Measurements from ENCODE around the gene DHODH. TPM values are rescaled to one million over a fixed set of nuclear protein-coding genes. Genes with fewer than 3 reads are reported as not detected.

Gene DHODH
- total and polyA plus RNA-seq, 7 experiments from 2014 or later, result 4.9 to 15.6 (median 13.5) TPM

DNA sequence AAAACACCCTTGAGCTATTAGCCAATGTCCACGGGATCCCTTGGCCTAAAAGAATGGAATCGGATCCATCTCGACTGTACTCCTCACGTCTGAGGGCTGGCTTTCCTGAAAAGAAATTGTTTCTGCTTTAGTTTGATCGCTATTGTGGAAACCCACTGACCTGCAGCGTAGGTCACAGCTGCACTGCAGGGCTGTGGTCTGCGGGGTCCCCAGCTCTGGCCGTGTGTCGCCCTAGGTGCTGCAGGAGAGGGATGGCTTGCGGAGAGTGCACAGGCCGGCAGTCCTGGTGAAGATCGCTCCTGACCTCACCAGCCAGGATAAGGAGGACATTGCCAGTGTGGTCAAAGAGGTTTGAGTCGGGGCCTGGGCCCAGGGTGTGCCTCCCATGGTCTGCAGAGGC, 13.6 kb downstream of the DHODH start:
- ChIA-PET POLR2A (interaction anchor here (0.6 kb wide), 1 partner anchor 191 kb away, joined by 4 read pairs; no protein-coding TSS in a partner anchor), CTCF (no interaction called here)
- Histone ChIP-seq H3K36me3 (ENCODE audit: control insufficient read depth in 2 of 3, insufficient read depth in 3 of 3, low read length in 3 of 3) (peaks cover 0 to 77% (median 1%) of the 10 kb centered on the region in 3 experiments), H3K27me3 (ENCODE audit: control insufficient read depth in 2 of 2, insufficient read depth in 2 of 2, low read length in 2 of 2) (no peaks in the 10 kb centered on the region), H3K4me1 (ENCODE audit: control insufficient read depth in 2 of 2, insufficient read depth in 2 of 2, low read length in 2 of 2) (no peaks in the 10 kb centered on the region), H3K27ac (ENCODE audit: low read depth, low read length) (no peak overlapping the region), H3K4me3 (ENCODE audit: low read length) (no peak overlapping the region), H3K9me3 (ENCODE audit: control insufficient read depth in 2 of 3, low read length in 3 of 3) (no peaks in the 10 kb centered on the region)
- Mint-ChIP-seq H3K27me3 (no peaks in the 10 kb centered on the region), H3K9me3 (no peaks in the 10 kb centered on the region), H3K4me3 (no peak overlapping the region), H3K4me1 (no peaks in the 10 kb centered on the region), H3K27ac (no peak overlapping the region), H3K36me3 (peaks cover 4 to 44% (median 17%) of the 10 kb centered on the region in 5 donors)
- ATAC-seq, result no peak
- no peak for DNase-seq
- intact Hi-C loops (cut with micrococcal nuclease), result no loop called here

DNA sequence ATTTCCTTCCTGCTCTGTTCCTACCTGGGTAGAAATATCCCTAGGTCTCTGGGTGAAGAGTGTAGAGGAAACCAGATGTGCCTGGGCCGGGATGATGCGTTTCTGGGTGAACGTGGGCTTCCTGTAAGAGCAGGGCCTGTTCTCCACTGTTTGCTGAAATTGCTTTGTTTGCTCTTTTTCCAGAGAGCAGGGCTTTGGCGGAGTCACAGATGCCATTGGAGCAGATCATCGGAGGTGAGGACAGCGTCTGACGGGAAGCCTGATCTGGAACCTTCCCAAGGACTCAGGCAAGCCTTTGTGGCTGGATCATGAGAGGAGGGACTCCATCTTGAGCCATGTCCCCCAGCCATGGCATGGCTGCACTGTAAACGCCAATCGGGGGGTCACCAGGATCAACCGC, 15.4 kb downstream of the DHODH start:
- no peaks in the 10 kb centered on the region for H3K27me3 Mint-ChIP-seq
- H3K4me3 Mint-ChIP-seq, result no peak overlapping the region
- Histone ChIP-seq H3K27me3 (ENCODE audit: control insufficient read depth in 2 of 2, insufficient read depth in 2 of 2, low read length in 2 of 2) (no peaks in the 10 kb centered on the region), H3K27ac (ENCODE audit: low read depth, low read length) (no peak overlapping the region), H3K4me3 (ENCODE audit: low read length) (no peak overlapping the region), H3K36me3 (ENCODE audit: control insufficient read depth in 2 of 3, insufficient read depth in 3 of 3, low read length in 3 of 3) (peaks cover 0 to 67% (median 0%) of the 10 kb centered on the region in 3 experiments), H3K4me1 (ENCODE audit: control insufficient read depth in 2 of 2, insufficient read depth in 2 of 2, low read length in 2 of 2) (no peaks in the 10 kb centered on the region), H3K9me3 (ENCODE audit: control insufficient read depth in 2 of 3, low read length in 3 of 3) (no peaks in the 10 kb centered on the region)
- no peaks in the 10 kb centered on the region for H3K9me3 Mint-ChIP-seq
- ChIA-PET POLR2A (no interaction called here), CTCF (no interaction called here)
- intact Hi-C loops (cut with micrococcal nuclease), result no loop called here
- no peak overlapping the region for H3K27ac Mint-ChIP-seq
- DNase-seq, result no peak
- H3K36me3 Mint-ChIP-seq, result peaks cover 4 to 44% (median 21%) of the 10 kb centered on the region in 5 donors
- H3K4me1 Mint-ChIP-seq, result no peaks in the 10 kb centered on the region
- no peak for ATAC-seq

DNA sequence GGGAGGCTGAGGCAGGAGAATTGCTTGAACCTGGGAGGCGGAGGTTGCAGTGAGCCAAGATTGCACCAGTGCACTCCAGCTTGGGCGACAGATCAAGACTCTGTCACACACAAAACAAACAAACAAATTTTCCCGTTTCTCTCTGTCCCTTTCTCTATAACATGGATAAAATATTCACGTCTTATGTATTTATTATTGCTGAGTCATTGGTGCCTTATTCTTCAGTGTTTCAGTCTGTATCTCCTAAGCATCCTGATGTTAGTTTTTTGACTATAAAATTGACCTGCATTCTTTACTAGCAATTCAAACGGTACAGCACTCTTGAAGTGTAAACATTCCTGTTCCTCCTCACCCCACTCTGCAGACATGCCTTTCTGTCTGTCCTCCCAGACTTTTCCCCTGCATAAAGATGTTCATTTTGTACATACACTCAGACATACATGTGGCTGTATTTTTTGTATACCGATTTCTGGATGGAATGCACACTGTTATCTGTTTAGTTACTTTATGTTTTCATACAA, 16.4 kb downstream of the DHODH start:
- DNase-seq (no peak), ATAC-seq (no peak)
- Histone ChIP-seq H3K27ac (ENCODE audit: low read depth, low read length) (no peak overlapping the region), H3K4me1 (ENCODE audit: control insufficient read depth in 2 of 2, insufficient read depth in 2 of 2, low read length in 2 of 2) (no peaks in the 10 kb centered on the region), H3K36me3 (ENCODE audit: control insufficient read depth in 2 of 3, insufficient read depth in 3 of 3, low read length in 3 of 3) (peaks cover 0 to 63% (median 0%) of the 10 kb centered on the region in 3 experiments), H3K4me3 (ENCODE audit: low read length) (no peak overlapping the region), H3K27me3 (ENCODE audit: control insufficient read depth in 2 of 2, insufficient read depth in 2 of 2, low read length in 2 of 2) (no peaks in the 10 kb centered on the region), H3K9me3 (ENCODE audit: control insufficient read depth in 2 of 3, low read length in 3 of 3) (no peaks in the 10 kb centered on the region)
- no peak overlapping the region for H3K4me3 Mint-ChIP-seq
- H3K27ac Mint-ChIP-seq, result peak overlapping the region in 3 of 9 donors; percentile 1 to 43 (median 5)
- ChIA-PET CTCF (no interaction called here), POLR2A (no interaction called here)
- no peaks in the 10 kb centered on the region for H3K9me3 Mint-ChIP-seq
- H3K36me3 Mint-ChIP-seq, result peaks cover 4 to 42% (median 16%) of the 10 kb centered on the region in 5 donors
- H3K27me3 Mint-ChIP-seq, result no peaks in the 10 kb centered on the region
- intact Hi-C loops (cut with micrococcal nuclease), result no loop called here
- no peaks in the 10 kb centered on the region for H3K4me1 Mint-ChIP-seq

DNA sequence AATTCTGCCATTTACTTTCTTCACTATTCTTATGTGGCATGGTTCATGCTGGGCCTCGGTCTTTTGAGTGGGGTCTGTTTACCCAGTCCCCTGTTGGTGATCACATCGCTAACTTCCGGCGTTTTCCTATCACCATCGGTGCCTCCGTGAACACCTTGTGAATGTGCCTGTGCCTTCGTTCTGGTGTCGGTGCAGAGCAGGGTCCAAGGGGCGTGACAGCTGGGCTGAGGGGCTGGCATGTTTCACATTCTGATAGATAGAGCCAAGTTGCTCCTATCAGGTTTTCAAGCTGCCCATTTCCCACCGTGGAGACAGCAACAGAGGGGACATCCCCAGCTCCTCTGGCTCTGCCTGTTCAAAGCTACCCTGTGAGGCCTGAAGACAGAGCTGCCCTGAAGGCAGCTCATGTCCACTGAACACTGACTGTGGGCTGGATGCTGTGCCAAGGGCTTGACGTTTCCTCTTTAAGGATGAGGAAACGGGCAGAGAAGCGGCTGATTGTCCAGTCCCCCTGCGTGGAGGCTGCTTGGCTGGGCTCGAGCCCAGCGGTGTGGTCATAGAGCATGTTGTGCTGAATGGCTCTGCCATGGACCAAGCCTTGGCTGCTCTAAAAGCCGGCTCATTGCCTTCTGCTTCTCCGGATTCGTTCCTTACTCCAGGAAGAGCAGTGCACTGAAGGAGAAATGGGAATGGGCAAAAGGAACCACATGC, 17.0 kb downstream of the DHODH start:
- Mint-ChIP-seq H3K36me3 (peaks cover 4 to 42% (median 16%) of the 10 kb centered on the region in 5 donors), H3K27ac (peak overlapping the region in 1 of 9 donors; percentile 5), H3K4me1 (no peaks in the 10 kb centered on the region), H3K27me3 (no peaks in the 10 kb centered on the region), H3K9me3 (no peaks in the 10 kb centered on the region), H3K4me3 (no peak overlapping the region)
- ATAC-seq (no peak), DNase-seq (no peak)
- Histone ChIP-seq H3K27ac (ENCODE audit: low read depth, low read length) (no peak overlapping the region), H3K4me1 (ENCODE audit: control insufficient read depth in 2 of 2, insufficient read depth in 2 of 2, low read length in 2 of 2) (no peaks in the 10 kb centered on the region), H3K27me3 (ENCODE audit: control insufficient read depth in 2 of 2, insufficient read depth in 2 of 2, low read length in 2 of 2) (no peaks in the 10 kb centered on the region), H3K36me3 (ENCODE audit: control insufficient read depth in 2 of 3, insufficient read depth in 3 of 3, low read length in 3 of 3) (peaks cover 0 to 60% (median 0%) of the 10 kb centered on the region in 3 experiments), H3K4me3 (ENCODE audit: low read length) (no peak overlapping the region), H3K9me3 (ENCODE audit: control insufficient read depth in 2 of 3, low read length in 3 of 3) (no peaks in the 10 kb centered on the region)
- ChIA-PET CTCF (no interaction called here), POLR2A (no interaction called here)
- intact Hi-C loops (cut with micrococcal nuclease), result no loop called here

DNA sequence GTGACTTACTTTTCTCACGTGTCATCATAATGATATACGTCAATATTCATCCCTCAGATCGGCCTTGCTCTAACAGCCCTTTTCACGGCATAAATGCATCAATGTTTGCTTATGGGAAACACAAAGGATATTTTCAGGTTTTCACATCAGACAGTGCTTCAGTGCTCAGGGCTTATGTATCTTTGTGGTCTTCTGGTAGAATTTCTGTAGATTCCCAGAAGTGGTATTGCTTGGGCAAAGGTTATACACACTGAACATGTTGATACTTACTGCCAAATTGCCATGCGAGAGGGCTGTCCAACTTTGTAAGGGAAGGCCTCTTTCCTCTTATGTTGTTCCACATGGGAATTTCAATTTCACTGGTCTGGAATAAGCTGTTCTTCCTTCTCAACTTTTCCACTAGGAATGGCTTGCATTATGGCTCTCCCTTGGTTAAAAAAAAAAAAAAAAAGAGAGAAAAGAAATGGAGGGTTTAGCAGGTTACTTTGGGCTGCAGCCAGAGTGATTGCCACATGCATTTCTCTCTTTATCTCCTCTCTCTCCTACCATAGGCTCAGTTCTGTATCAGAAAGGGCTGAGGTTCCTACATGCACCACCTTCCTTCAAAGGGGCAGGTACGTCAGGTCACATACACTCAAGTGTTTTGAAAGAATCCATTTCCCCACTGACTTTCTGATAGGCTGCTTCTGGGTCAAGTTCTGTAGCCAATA, 19.3 kb downstream of the DHODH start:
- Mint-ChIP-seq H3K9me3 (no peaks in the 10 kb centered on the region), H3K4me3 (no peak overlapping the region), H3K36me3 (peaks cover 4 to 36% (median 13%) of the 10 kb centered on the region in 5 donors), H3K4me1 (no peaks in the 10 kb centered on the region), H3K27ac (peak overlapping the region in 1 of 9 donors; percentile 49), H3K27me3 (no peaks in the 10 kb centered on the region)
- POLR2A ChIA-PET, result no interaction called here
- no peak overlapping the region for H3K27ac ChIP-seq (ENCODE audit: low read depth, low read length)
- H3K9me3 ChIP-seq (ENCODE audit: control insufficient read depth in 2 of 3, low read length in 3 of 3), result no peaks in the 10 kb centered on the region
- H3K4me3 ChIP-seq (ENCODE audit: low read length), result no peak overlapping the region
- peaks cover 0 to 38% (median 0%) of the 10 kb centered on the region in 3 experiments for H3K36me3 ChIP-seq (ENCODE audit: control insufficient read depth in 2 of 3, insufficient read depth in 3 of 3, low read length in 3 of 3)
- intact Hi-C loops (cut with micrococcal nuclease), result no loop called here
- ATAC-seq, result no peak
- H3K4me1 ChIP-seq (ENCODE audit: control insufficient read depth in 2 of 2, insufficient read depth in 2 of 2, low read length in 2 of 2), result no peaks in the 10 kb centered on the region
- no peaks in the 10 kb centered on the region for H3K27me3 ChIP-seq (ENCODE audit: control insufficient read depth in 2 of 2, insufficient read depth in 2 of 2, low read length in 2 of 2)
- CTCF ChIA-PET, result no interaction called here
- DNase-seq, result no peak

DNA sequence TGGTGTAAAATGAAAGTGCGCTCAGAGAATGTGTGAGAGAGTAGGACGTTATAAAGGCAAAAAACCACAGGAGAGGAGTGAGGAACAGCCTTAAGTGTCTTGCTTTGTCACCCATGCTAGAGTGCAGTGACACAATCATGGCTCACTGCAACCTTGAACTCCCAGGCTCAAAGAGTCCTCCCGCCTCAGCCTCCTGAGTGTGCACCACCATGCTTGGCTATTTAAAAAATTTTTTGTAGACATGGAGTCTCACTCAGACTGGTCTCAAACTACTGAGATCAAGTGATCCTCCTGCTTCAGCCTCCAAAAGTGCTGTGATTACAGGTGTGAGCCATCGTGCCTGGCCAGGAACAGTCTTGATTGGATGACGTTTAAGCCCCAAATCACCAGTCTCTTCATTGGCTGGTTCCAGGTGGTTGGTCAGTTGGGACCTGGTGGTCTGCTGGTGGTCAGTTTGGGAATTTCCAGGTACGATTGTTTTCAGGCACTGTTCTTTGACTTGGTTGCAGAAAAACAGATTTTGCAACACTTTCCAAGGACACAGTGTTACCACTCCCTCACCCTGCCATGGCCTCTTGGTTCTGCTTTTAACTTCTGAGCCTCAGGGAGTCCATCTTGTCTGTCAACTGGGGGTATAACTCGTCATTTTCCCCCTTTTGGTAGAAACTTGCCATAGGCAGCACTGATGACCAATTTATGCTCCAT, 21.2 kb downstream of the DHODH start:
- Mint-ChIP-seq H3K4me1 (no peaks in the 10 kb centered on the region), H3K27ac (peak overlapping the region in 2 of 9 donors; percentile 54 to 76)

More for the DNA sequence above, 21.2 kb downstream of the DHODH start:
- ChIA-PET CTCF (no interaction called here), POLR2A (no interaction called here)
- no peak for DNase-seq
- Mint-ChIP-seq H3K4me3 (no peak overlapping the region), H3K36me3 (peaks cover 4 to 29% (median 11%) of the 10 kb centered on the region in 5 donors), H3K27me3 (no peaks in the 10 kb centered on the region), H3K9me3 (no peaks in the 10 kb centered on the region)
- Histone ChIP-seq H3K4me3 (ENCODE audit: low read length) (no peak overlapping the region), H3K9me3 (ENCODE audit: control insufficient read depth in 2 of 3, low read length in 3 of 3) (no peaks in the 10 kb centered on the region), H3K36me3 (ENCODE audit: control insufficient read depth in 2 of 3, insufficient read depth in 3 of 3, low read length in 3 of 3) (peaks cover 0 to 19% (median 0%) of the 10 kb centered on the region in 3 experiments), H3K4me1 (ENCODE audit: control insufficient read depth in 2 of 2, insufficient read depth in 2 of 2, low read length in 2 of 2) (no peaks in the 10 kb centered on the region), H3K27ac (ENCODE audit: low read depth, low read length) (no peak overlapping the region), H3K27me3 (ENCODE audit: control insufficient read depth in 2 of 2, insufficient read depth in 2 of 2, low read length in 2 of 2) (no peaks in the 10 kb centered on the region)
- intact Hi-C loops (cut with micrococcal nuclease), result no loop called here
- ATAC-seq, result no peak
